Activated CD8-positive, alpha-beta memory T cell treated with anti-CD3 and anti-CD28 coated beads, Interleukin-2, amount 10 ng/mL, durations not matched to agents 7 days and 5 days (primary cell): ENCODE data around the gene SPTLC1. TPM values are rescaled to one million over a fixed set of nuclear protein-coding genes. Genes with fewer than 3 reads are reported as not detected.
"Not testable (repeated sequence)": the region's sequence is repeated elsewhere in the genome, so short reads cannot be mapped to it uniquely, and the experiment has no call there.

Source experiments
- ATAC-seq: fragments of 150-1000 bp; cut with Tn5 transposase; one replicate; pipeline ENCODE4 v1.10.0; 2021; ENCODE audit warnings: moderate library complexity
- CTCF ChIA-PET: fragments of 350-600 bp; sonication (Branson Sonifier 250); formaldehyde crosslinking; loops from one replicate; lab custom pipeline; 2021; ENCODE audit warnings: antibody characterized with exemption; lab: Charles Lee
- DNase-seq: peaks from one replicate; pipeline ENCODE4 v3.0.0-alpha.2; 2020
- H3K27ac Mint-ChIP-seq: one replicate; pipeline ENCODE4 v1.8.0; 2021; ENCODE audit warnings: mild to moderate bottlenecking, mixed read lengths
- H3K27me3 Mint-ChIP-seq: one replicate; pipeline ENCODE4 v1.8.0; 2021; ENCODE audit warnings: mixed read lengths
- H3K36me3 Mint-ChIP-seq: one replicate; pipeline ENCODE4 v1.8.0; 2021; ENCODE audit warnings: mild to moderate bottlenecking, mixed read lengths
- H3K4me1 Mint-ChIP-seq: one replicate; pipeline ENCODE4 v1.8.0; 2021; ENCODE audit warnings: mixed read lengths
- H3K4me3 Mint-ChIP-seq: one replicate; pipeline ENCODE4 v1.8.0; 2021; ENCODE audit warnings: mild to moderate bottlenecking, moderate library complexity, mixed read lengths
- H3K9me3 Mint-ChIP-seq: one replicate; pipeline ENCODE4 v1.8.0; 2022; ENCODE audit warnings: low read depth, mixed read lengths
- total RNA-seq, 2 experiments: library from RNA; stranded (reverse); gene quantifications; one replicate each; pipeline ENCODE4 v1.2.3, GENCODE V29; 2021

The SPTLC1 gene, protein sequence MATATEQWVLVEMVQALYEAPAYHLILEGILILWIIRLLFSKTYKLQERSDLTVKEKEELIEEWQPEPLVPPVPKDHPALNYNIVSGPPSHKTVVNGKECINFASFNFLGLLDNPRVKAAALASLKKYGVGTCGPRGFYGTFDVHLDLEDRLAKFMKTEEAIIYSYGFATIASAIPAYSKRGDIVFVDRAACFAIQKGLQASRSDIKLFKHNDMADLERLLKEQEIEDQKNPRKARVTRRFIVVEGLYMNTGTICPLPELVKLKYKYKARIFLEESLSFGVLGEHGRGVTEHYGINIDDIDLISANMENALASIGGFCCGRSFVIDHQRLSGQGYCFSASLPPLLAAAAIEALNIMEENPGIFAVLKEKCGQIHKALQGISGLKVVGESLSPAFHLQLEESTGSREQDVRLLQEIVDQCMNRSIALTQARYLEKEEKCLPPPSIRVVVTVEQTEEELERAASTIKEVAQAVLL
- 10 to 100 TPM; 61.8 to 62.4 TPM for total RNA-seq

GRCh38 chr9:92115071-92115858 lies at the start of gene SPTLC1:
SPTLC1 (minus strand) TSS chr9:92115413; CDS start chr9:92115370, 43 bp downstream.
- Mint-ChIP-seq H3K9me3 (no peaks in the 10 kb centered on the region), H3K36me3 (peaks cover 21% of the 10 kb centered on the region), H3K4me1 (peaks cover 35% of the 10 kb centered on the region), H3K27me3 (no peaks in the 10 kb centered on the region), H3K27ac (peak within 1 kb of the TSS; percentile 99), H3K4me3 (peak within 1 kb of the TSS; percentile 97)
- CTCF ChIA-PET: interaction anchor here (0.8 to 1.5 kb wide), 4 partner anchors 19 to 676 kb away, joined by 3 to 8 read pairs (median 3); no protein-coding TSS in a partner anchor
- ATAC-seq (peak; percentile 98), DNase-seq (peak; percentile 97)

DNA sequence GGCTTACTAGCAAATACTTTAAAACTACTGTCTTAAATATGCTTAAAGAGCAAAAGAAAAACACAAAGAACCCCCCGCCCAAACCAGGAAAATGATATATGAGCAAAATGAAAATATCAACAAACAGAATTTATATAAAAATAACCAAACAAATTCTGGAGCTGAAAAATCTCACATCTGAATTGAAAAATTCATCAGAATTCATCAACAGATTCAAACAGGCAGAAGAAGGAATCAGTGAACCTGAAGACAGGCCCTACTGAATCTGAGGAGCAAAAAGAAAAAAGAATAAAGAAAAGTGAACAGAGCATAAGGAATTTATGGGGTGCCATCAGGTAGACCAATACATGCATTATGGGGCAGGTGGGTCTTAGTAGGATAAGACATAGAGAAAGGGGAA lies 49.8 kb upstream of the SPTLC1 start:
- H3K36me3 Mint-ChIP-seq: peaks cover 8% of the 10 kb centered on the region
- peaks cover 5% of the 10 kb centered on the region for H3K4me1 Mint-ChIP-seq
- H3K4me3 Mint-ChIP-seq: no peak overlapping the region
- ATAC-seq (no peak), DNase-seq (no peak)
- CTCF ChIA-PET: no interaction called here
- peaks cover 12% of the 10 kb centered on the region for H3K9me3 Mint-ChIP-seq
- no peak overlapping the region for H3K27ac Mint-ChIP-seq
- H3K27me3 Mint-ChIP-seq: peaks cover 26% of the 10 kb centered on the region

- CTCF ChIA-PET: interaction anchor here (1.5 kb wide), 1 partner anchor 24 kb away, joined by 6 read pairs; no protein-coding TSS in a partner anchor
- H3K4me1 Mint-ChIP-seq: peaks cover 5% of the 10 kb centered on the region
- peaks cover 8% of the 10 kb centered on the region for H3K36me3 Mint-ChIP-seq
- peaks cover 12% of the 10 kb centered on the region for H3K9me3 Mint-ChIP-seq
- DNase-seq (no peak), ATAC-seq (no peak)
- peaks cover 21% of the 10 kb centered on the region for H3K27me3 Mint-ChIP-seq
- no peak overlapping the region for H3K4me3 Mint-ChIP-seq
- no peak overlapping the region for H3K27ac Mint-ChIP-seq
Measured at GRCh38 chr9:92164490-92164889, 49.3 kb upstream of the SPTLC1 start.

DNA sequence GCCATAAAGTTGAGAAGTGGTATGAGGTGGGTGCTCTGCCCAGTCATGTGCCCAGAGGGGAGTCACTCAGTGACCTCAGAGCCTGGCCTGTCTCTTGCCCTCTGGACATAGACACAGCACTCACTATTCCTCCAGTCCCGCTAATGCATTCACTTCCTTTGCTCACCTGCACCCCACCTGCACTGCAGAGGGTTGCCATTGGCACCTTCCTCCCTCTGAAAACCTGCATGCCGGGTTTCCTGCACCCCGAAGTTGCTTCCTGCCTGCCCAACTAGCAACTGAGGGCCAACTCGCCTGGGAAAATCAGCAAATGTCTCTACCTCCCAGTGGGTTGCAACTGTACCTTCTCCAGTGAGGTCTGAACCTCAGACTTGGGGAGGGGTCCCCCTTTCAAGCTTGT lies 48.1 kb upstream of the SPTLC1 start:
- H3K36me3 Mint-ChIP-seq: peaks cover 8% of the 10 kb centered on the region
- peaks cover 32% of the 10 kb centered on the region for H3K27me3 Mint-ChIP-seq
- CTCF ChIA-PET: interaction anchor here (1.5 kb wide), 1 partner anchor 23 kb away, joined by 6 read pairs; no protein-coding TSS in a partner anchor
- peaks cover 5% of the 10 kb centered on the region for H3K4me1 Mint-ChIP-seq
- ATAC-seq (no peak), DNase-seq (no peak)
- no peak overlapping the region for H3K27ac Mint-ChIP-seq
- no peak overlapping the region for H3K4me3 Mint-ChIP-seq
- H3K9me3 Mint-ChIP-seq: peaks cover 12% of the 10 kb centered on the region

DNA sequence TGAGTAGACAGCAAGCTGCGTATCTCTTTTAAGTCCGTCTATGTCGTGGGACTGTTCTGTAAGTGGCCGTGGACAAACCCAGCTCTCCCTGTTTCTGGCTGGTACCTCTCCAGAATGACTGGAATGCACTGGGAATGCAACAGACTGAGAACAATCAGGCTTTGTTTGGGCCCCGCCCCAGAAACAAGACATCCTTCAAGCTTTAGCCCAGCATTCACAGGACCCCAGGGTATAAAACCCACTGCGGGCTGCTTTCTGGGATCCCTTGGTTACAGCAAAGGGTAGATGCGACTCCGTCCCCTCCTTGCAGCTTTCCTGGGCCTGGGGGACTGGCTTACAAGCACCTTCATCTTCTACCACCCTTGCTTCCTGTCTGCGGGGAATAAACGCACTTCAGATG lies 45.6 kb upstream of the SPTLC1 start:
- Mint-ChIP-seq H3K36me3 (peaks cover 6% of the 10 kb centered on the region), H3K9me3 (peaks cover 12% of the 10 kb centered on the region), H3K27me3 (peaks cover 38% of the 10 kb centered on the region), H3K4me1 (peaks cover 5% of the 10 kb centered on the region), H3K27ac (no peak overlapping the region), H3K4me3 (no peak overlapping the region)
- CTCF ChIA-PET: no interaction called here
- no peak for ATAC-seq
- DNase-seq: no peak

- Mint-ChIP-seq H3K36me3 (no peaks in the 10 kb centered on the region), H3K4me1 (peaks cover 2% of the 10 kb centered on the region), H3K27ac (no peak overlapping the region), H3K9me3 (no peaks in the 10 kb centered on the region), H3K27me3 (peaks cover 39% of the 10 kb centered on the region), H3K4me3 (no peak overlapping the region)
- ATAC-seq: no peak
- CTCF ChIA-PET: interaction anchor here (1.0 to 2.4 kb wide), 2 partner anchors 11 to 18 kb away, joined by 4 to 9 read pairs; no protein-coding TSS in a partner anchor
- DNase-seq: no peak
Measured at GRCh38 chr9:92159058-92159457, 43.8 kb upstream of the SPTLC1 start.

DNA sequence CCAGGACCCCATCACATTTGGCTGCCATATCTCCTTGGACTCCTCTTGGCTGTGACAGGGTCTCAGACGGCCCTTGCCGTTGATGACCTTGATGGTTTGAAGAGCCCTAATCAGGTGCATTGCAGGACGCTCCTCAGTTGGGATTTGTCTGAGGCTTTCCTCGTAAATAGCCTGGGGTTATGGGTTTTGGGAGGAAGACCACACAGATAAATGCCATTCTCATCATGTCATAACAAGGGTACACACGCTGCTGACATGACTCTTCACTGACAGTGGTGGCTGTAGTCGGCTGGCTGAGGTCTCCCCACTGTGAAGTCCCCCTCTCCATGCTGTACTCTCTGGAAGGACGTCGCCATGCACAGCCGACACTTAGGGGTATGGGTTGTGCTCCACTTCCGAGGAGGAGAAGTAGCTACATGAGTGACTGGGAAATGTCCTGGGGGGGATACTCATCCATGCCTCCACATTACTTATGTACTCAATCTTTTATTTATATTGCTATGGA lies 42.9 kb upstream of the SPTLC1 start:
- Mint-ChIP-seq H3K4me1 (peaks cover 2% of the 10 kb centered on the region), H3K27ac (no peak overlapping the region), H3K4me3 (no peak overlapping the region), H3K9me3 (no peaks in the 10 kb centered on the region), H3K27me3 (peaks cover 39% of the 10 kb centered on the region), H3K36me3 (no peaks in the 10 kb centered on the region)
- DNase-seq: no peak
- CTCF ChIA-PET: interaction anchor here (2.4 kb wide), 1 partner anchor 18 kb away, joined by 9 read pairs; no protein-coding TSS in a partner anchor
- no peak for ATAC-seq

- not testable (repeated sequence) for H3K36me3 Mint-ChIP-seq, H3K4me3 Mint-ChIP-seq, H3K9me3 Mint-ChIP-seq, ATAC-seq, DNase-seq, H3K27ac Mint-ChIP-seq
- peaks cover 10% of the 10 kb centered on the region for H3K4me1 Mint-ChIP-seq
- CTCF ChIA-PET: interaction anchor here (0.6 to 3.3 kb wide), 2 partner anchors 15 to 31 kb away, joined by 4 to 16 read pairs; no protein-coding TSS in a partner anchor
- peaks cover 29% of the 10 kb centered on the region for H3K27me3 Mint-ChIP-seq
Measured at GRCh38 chr9:92155736-92156135, 40.5 kb upstream of the SPTLC1 start.

DNA sequence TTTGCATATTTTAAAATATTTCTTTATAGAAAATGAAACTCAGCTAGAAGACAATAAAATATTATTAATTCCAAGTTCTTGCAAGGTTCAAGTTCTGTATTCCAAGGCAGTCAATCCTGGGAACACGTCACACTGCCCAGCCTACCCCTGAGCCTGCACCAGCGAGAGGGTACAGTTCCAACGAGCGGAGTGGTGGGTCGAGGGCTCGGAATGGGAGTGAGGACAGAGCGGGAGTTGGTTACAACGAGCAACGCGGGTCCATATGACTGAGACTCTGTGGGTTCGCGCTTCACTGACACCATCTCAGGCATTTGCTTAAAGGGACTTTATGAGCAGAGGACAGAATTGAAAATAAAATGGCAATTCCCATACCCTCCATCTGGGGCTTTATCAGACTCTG lies 40.0 kb upstream of the SPTLC1 start:
- CTCF ChIA-PET: interaction anchor here (1.0 to 3.3 kb wide), 2 partner anchors 15 to 17 kb away, joined by 3 to 16 read pairs; no protein-coding TSS in a partner anchor
- Mint-ChIP-seq H3K4me3 (no peak overlapping the region), H3K36me3 (no peaks in the 10 kb centered on the region), H3K27me3 (peaks cover 29% of the 10 kb centered on the region), H3K9me3 (no peaks in the 10 kb centered on the region), H3K4me1 (peaks cover 12% of the 10 kb centered on the region), H3K27ac (no peak overlapping the region)
- ATAC-seq (no peak), DNase-seq (no peak)

DNA sequence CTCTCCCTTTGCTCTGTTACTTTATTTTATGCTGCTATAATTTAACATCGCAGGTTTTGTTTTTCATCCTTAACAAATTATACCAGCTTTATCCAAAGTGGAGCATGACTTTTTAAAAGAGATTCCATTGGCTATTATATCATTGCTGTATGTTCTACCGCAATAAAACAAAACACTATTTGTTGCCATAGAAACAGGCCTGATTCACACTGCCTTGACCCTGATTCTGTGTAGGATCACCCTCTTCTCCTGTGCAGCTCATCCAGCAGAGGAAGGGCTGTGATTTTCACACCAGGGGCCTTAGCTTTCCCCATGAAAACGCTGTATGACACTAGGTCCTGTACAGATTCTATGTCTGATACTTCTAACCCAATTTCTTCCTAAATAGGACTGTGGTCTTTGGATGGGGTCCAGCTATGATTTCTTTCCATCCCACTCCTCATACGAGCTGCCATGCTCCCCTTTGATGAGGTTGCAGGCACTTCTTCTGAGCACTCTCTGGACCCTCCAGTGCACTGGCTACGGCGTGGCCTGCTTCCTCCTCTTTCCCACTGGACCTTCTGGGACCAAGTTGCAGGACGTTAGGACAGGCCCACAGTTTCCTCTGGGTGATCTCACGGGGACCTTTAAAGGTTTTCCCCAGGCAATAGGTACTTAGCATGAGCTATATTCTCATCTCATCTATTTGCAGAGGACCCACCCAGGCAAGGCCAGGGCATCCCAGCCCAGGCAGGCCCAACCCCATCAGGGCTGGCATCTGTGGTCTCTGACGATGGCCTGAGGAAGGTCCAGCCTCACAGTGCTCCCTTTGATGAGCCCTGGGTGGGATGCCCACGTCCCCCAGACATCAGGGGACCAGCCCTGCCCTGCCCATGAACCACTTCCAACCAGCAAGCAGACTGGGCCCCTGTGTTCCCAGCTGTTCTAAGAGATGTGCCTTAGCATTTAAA lies 38.5 kb upstream of the SPTLC1 start:
- peaks cover 17% of the 10 kb centered on the region for H3K4me1 Mint-ChIP-seq

DNA sequence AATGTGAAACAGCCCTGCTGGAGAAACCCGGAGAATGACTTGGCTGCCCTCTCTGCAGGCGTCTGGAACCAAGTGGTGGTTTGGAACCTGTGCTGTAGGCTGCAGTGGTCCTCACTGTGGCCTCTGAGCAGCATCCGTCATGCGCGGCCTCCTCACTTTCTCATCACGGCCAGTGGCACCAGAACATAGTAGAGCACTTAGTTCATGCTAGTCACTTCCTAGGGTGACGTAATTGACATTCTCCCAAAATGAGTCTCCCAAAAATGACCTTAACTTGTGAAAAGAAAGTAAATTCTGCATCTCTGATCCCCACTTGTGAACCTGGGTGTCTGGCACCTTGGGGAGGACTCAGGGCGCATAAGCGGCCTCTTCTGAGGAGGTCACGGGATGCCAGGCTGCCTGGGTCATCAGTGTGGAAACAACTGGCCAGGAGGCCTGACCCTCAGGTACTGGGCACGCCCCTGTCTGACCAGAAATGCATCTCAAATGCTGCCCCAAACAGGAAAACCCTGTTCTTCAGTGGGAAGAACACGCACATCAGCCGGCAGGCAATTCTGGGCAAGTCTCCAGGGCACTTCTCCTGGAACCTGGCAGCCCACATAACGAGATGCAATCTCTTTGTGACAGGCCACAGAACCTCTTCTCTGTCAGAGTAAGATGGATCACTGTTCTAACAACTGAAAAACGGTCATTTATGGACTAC lies 36.6 kb upstream of the SPTLC1 start:
- no peaks in the 10 kb centered on the region for H3K9me3 Mint-ChIP-seq
- H3K4me1 Mint-ChIP-seq: peaks cover 30% of the 10 kb centered on the region
- DNase-seq (no peak), ATAC-seq (no peak)
- H3K36me3 Mint-ChIP-seq: peaks cover 1% of the 10 kb centered on the region
- H3K4me3 Mint-ChIP-seq: no peak overlapping the region
- CTCF ChIA-PET: interaction anchor here (0.6 to 1.2 kb wide), 2 partner anchors 10 to 17 kb away, joined by 3 to 4 read pairs; no protein-coding TSS in a partner anchor
- H3K27me3 Mint-ChIP-seq: peaks cover 15% of the 10 kb centered on the region
- H3K27ac Mint-ChIP-seq: no peak overlapping the region

More for the DNA sequence above, 38.5 kb upstream of the SPTLC1 start:
- H3K27ac Mint-ChIP-seq, ATAC-seq, H3K4me3 Mint-ChIP-seq, H3K36me3 Mint-ChIP-seq, DNase-seq, H3K9me3 Mint-ChIP-seq: not testable (repeated sequence)
- peaks cover 29% of the 10 kb centered on the region for H3K27me3 Mint-ChIP-seq
- CTCF ChIA-PET: interaction anchor here (3.3 kb wide), 1 partner anchor 13 kb away, joined by 16 read pairs; no protein-coding TSS in a partner anchor
